Measurements from ENCODE around the gene CIT. TPM values are rescaled to one million over a fixed set of nuclear protein-coding genes. Genes with fewer than 3 reads are reported as not detected.

The CIT gene
- total RNA-seq, 3 donors from 2014 or later (not counting 1 experiment from before 2014, with no cell fraction given): 2.8 to 4.2 (median 3.6) TPM

DNA sequence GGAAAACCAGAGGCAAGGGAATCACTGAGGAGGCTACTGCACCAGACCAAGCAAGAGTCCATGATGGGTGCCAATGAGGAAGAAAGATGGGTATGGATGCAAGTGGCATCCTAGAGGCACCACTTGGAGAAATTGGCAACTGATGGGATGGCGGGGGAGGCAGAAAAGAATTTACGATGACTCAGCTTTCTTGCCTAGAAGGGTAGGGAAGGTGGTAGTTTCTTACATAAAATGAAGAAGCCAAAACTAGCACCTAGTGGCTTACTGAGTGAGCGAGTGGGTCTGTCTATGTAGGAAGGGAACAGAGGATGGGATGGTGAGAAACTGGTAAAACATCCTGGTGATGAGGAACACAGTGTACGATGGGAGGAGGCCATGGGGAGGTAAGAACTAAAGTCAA is 80.8 kb downstream of the CIT start:
- TF ChIP-seq, protein P1, sequence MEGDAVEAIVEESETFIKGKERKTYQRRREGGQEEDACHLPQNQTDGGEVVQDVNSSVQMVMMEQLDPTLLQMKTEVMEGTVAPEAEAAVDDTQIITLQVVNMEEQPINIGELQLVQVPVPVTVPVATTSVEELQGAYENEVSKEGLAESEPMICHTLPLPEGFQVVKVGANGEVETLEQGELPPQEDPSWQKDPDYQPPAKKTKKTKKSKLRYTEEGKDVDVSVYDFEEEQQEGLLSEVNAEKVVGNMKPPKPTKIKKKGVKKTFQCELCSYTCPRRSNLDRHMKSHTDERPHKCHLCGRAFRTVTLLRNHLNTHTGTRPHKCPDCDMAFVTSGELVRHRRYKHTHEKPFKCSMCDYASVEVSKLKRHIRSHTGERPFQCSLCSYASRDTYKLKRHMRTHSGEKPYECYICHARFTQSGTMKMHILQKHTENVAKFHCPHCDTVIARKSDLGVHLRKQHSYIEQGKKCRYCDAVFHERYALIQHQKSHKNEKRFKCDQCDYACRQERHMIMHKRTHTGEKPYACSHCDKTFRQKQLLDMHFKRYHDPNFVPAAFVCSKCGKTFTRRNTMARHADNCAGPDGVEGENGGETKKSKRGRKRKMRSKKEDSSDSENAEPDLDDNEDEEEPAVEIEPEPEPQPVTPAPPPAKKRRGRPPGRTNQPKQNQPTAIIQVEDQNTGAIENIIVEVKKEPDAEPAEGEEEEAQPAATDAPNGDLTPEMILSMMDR (IDR thresholded peaks at IDR 0.05): no peak
- ATAC-seq (no peak), DNase-seq (no peak)
- no peaks in the 10 kb centered on the region for H3K9me3 Mint-ChIP-seq
- WGBS (ENCODE audit: insufficient coverage): 97% methylated on average over 4 of the region's 4 CpGs
- H3K4me3 ChIP-seq (ENCODE audit: low read length): no peak overlapping the region
- no peaks in the 10 kb centered on the region for H3K9me3 ChIP-seq (ENCODE audit: control insufficient read depth, insufficient read depth, low read length)
- intact Hi-C loops (cut with micrococcal nuclease): no loop called here
- no peak overlapping the region for H3K27ac ChIP-seq (ENCODE audit: low read length)
- no peaks in the 10 kb centered on the region for H3K27me3 ChIP-seq (ENCODE audit: control insufficient read depth, insufficient read depth, low read length)
- H3K4me3 Mint-ChIP-seq: no peak overlapping the region
- H3K4me1 Mint-ChIP-seq: no peaks in the 10 kb centered on the region
- H3K27me3 Mint-ChIP-seq (ENCODE audit: low read depth in 2 of 2): no peaks in the 10 kb centered on the region
- no peaks in the 10 kb centered on the region for H3K36me3 Mint-ChIP-seq
- H3K27ac Mint-ChIP-seq: no peak overlapping the region
- H3K4me1 ChIP-seq (ENCODE audit: control insufficient read depth, insufficient read depth, low read length): no peaks in the 10 kb centered on the region
- H3K36me3 ChIP-seq (ENCODE audit: control insufficient read depth, insufficient read depth, low read length): no peaks in the 10 kb centered on the region

- TF ChIP-seq, protein P1 (IDR thresholded peaks at IDR 0.05): no peak
- no peaks in the 10 kb centered on the region for H3K36me3 Mint-ChIP-seq
- H3K4me1 Mint-ChIP-seq: no peaks in the 10 kb centered on the region
- no peak overlapping the region for H3K4me3 Mint-ChIP-seq
- DNase-seq: no peak
- H3K27ac Mint-ChIP-seq: no peak overlapping the region
- ATAC-seq: no peak
- Histone ChIP-seq H3K4me3 (ENCODE audit: low read length) (no peak overlapping the region), H3K27me3 (ENCODE audit: control insufficient read depth, insufficient read depth, low read length) (no peaks in the 10 kb centered on the region), H3K27ac (ENCODE audit: low read length) (no peak overlapping the region), H3K4me1 (ENCODE audit: control insufficient read depth, insufficient read depth, low read length) (no peaks in the 10 kb centered on the region), H3K9me3 (ENCODE audit: control insufficient read depth, insufficient read depth, low read length) (no peaks in the 10 kb centered on the region), H3K36me3 (ENCODE audit: control insufficient read depth, insufficient read depth, low read length) (no peaks in the 10 kb centered on the region)
- H3K27me3 Mint-ChIP-seq (ENCODE audit: low read depth in 2 of 2): no peaks in the 10 kb centered on the region
- intact Hi-C loops (cut with micrococcal nuclease): no loop called here
- no peaks in the 10 kb centered on the region for H3K9me3 Mint-ChIP-seq
- 97% methylated on average over 9 of the region's 9 CpGs for WGBS (ENCODE audit: insufficient coverage)
Measured at GRCh38 chr12:119791453-119791852, 85.7 kb downstream of the CIT start.

GRCh38 chr12:119788786-119789185 is 88.3 kb downstream of the CIT start:
- H3K36me3 Mint-ChIP-seq: no peaks in the 10 kb centered on the region
- no peak overlapping the region for H3K4me3 Mint-ChIP-seq
- Histone ChIP-seq H3K9me3 (ENCODE audit: control insufficient read depth, insufficient read depth, low read length) (no peaks in the 10 kb centered on the region), H3K27me3 (ENCODE audit: control insufficient read depth, insufficient read depth, low read length) (no peaks in the 10 kb centered on the region), H3K4me3 (ENCODE audit: low read length) (no peak overlapping the region), H3K27ac (ENCODE audit: low read length) (no peak overlapping the region), H3K4me1 (ENCODE audit: control insufficient read depth, insufficient read depth, low read length) (no peaks in the 10 kb centered on the region), H3K36me3 (ENCODE audit: control insufficient read depth, insufficient read depth, low read length) (no peaks in the 10 kb centered on the region)
- H3K27me3 Mint-ChIP-seq (ENCODE audit: low read depth in 2 of 2): no peaks in the 10 kb centered on the region
- no peaks in the 10 kb centered on the region for H3K9me3 Mint-ChIP-seq
- TF ChIP-seq, protein P1 (IDR thresholded peaks at IDR 0.05): no peak
- ATAC-seq: no peak
- H3K27ac Mint-ChIP-seq: no peak overlapping the region
- intact Hi-C loops (cut with micrococcal nuclease): no loop called here
- WGBS (ENCODE audit: insufficient coverage): 100% methylated on average over 1 of the region's 1 CpG
- H3K4me1 Mint-ChIP-seq: no peaks in the 10 kb centered on the region
- DNase-seq: no peak

- ATAC-seq (no peak), DNase-seq (no peak)
- no peaks in the 10 kb centered on the region for H3K9me3 Mint-ChIP-seq
- H3K36me3 Mint-ChIP-seq: no peaks in the 10 kb centered on the region
- TF ChIP-seq, protein P1 (IDR thresholded peaks at IDR 0.05): no peak
- H3K4me3 Mint-ChIP-seq: no peak overlapping the region
- Histone ChIP-seq H3K36me3 (ENCODE audit: control insufficient read depth, insufficient read depth, low read length) (no peaks in the 10 kb centered on the region), H3K4me3 (ENCODE audit: low read length) (no peak overlapping the region), H3K27me3 (ENCODE audit: control insufficient read depth, insufficient read depth, low read length) (no peaks in the 10 kb centered on the region), H3K27ac (ENCODE audit: low read length) (no peak overlapping the region), H3K9me3 (ENCODE audit: control insufficient read depth, insufficient read depth, low read length) (no peaks in the 10 kb centered on the region), H3K4me1 (ENCODE audit: control insufficient read depth, insufficient read depth, low read length) (no peaks in the 10 kb centered on the region)
- intact Hi-C loops (cut with micrococcal nuclease): no loop called here
- H3K27me3 Mint-ChIP-seq (ENCODE audit: low read depth in 2 of 2): no peaks in the 10 kb centered on the region
- H3K27ac Mint-ChIP-seq: no peak overlapping the region
- no peaks in the 10 kb centered on the region for H3K4me1 Mint-ChIP-seq
- WGBS (ENCODE audit: insufficient coverage): 100% methylated on average over 3 of the region's 4 CpGs
Measured at GRCh38 chr12:119786539-119786938, 90.6 kb downstream of the CIT start.

All from natural killer cell (primary cell).